ENCODE measurements around the gene CAMK4.

The CAMK4 gene

DNA sequence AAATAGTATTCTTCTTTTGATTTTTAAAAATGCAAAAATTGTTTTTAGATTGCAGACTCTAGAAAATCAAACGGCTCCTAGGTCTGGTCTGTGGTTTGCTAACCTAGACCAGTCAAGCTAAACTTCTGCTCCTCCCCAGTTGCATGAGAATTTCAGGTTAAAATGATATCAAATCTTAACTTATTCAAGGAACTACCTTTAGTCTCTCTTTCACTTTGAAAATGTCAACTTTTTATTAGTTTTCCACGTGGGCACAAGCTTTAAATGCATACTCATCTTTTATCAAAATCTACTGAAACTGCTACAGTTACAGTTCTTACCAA lies 8.8 kb downstream of the CAMK4 start (continued):
- TF ChIP-seq, protein P1, sequence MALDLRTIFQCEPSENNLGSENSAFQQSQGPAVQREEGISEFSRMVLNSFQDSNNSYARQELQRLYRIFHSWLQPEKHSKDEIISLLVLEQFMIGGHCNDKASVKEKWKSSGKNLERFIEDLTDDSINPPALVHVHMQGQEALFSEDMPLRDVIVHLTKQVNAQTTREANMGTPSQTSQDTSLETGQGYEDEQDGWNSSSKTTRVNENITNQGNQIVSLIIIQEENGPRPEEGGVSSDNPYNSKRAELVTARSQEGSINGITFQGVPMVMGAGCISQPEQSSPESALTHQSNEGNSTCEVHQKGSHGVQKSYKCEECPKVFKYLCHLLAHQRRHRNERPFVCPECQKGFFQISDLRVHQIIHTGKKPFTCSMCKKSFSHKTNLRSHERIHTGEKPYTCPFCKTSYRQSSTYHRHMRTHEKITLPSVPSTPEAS (tag by site-specific recombination; IDR thresholded peaks at IDR 0.05): no peak
- TF ChIP-seq ZNF501 (tag by site-specific recombination; IDR thresholded peaks at IDR 0.05): no peak
- TF ChIP-seq BCL11A (tag by site-specific recombination; IDR thresholded peaks at IDR 0.05; ENCODE audit: low read depth): no peak
- no peak for TF ChIP-seq ZNF423 (tag by site-specific recombination; IDR thresholded peaks at IDR 0.05)
- TF ChIP-seq ZNF324 (tag by site-specific recombination; IDR thresholded peaks at IDR 0.05): no peak
- TF ChIP-seq, protein P2, sequence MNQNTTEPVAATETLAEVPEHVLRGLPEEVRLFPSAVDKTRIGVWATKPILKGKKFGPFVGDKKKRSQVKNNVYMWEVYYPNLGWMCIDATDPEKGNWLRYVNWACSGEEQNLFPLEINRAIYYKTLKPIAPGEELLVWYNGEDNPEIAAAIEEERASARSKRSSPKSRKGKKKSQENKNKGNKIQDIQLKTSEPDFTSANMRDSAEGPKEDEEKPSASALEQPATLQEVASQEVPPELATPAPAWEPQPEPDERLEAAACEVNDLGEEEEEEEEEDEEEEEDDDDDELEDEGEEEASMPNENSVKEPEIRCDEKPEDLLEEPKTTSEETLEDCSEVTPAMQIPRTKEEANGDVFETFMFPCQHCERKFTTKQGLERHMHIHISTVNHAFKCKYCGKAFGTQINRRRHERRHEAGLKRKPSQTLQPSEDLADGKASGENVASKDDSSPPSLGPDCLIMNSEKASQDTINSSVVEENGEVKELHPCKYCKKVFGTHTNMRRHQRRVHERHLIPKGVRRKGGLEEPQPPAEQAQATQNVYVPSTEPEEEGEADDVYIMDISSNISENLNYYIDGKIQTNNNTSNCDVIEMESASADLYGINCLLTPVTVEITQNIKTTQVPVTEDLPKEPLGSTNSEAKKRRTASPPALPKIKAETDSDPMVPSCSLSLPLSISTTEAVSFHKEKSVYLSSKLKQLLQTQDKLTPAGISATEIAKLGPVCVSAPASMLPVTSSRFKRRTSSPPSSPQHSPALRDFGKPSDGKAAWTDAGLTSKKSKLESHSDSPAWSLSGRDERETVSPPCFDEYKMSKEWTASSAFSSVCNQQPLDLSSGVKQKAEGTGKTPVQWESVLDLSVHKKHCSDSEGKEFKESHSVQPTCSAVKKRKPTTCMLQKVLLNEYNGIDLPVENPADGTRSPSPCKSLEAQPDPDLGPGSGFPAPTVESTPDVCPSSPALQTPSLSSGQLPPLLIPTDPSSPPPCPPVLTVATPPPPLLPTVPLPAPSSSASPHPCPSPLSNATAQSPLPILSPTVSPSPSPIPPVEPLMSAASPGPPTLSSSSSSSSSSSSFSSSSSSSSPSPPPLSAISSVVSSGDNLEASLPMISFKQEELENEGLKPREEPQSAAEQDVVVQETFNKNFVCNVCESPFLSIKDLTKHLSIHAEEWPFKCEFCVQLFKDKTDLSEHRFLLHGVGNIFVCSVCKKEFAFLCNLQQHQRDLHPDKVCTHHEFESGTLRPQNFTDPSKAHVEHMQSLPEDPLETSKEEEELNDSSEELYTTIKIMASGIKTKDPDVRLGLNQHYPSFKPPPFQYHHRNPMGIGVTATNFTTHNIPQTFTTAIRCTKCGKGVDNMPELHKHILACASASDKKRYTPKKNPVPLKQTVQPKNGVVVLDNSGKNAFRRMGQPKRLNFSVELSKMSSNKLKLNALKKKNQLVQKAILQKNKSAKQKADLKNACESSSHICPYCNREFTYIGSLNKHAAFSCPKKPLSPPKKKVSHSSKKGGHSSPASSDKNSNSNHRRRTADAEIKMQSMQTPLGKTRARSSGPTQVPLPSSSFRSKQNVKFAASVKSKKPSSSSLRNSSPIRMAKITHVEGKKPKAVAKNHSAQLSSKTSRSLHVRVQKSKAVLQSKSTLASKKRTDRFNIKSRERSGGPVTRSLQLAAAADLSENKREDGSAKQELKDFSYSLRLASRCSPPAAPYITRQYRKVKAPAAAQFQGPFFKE (tag by site-specific recombination; IDR thresholded peaks at IDR 0.05; ENCODE audit: borderline replicate concordance): no peak

DNA sequence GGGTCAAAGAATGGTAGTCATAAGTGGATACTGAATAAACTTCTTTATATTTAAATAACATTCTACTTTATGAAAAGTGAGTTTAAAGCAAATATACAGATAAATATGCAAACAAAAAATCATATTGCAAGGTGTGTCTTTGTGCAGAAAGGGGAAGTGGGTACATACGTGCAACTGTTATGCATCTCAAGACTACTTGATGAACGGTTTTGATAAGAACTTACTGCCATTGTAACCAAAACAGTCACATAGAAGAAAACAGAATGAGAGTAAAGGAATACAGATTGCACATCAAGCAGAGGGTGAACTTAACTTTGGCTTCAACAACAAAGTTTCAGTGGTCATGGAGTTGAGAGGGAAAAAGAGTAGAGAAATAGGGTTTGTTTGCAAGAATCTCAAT lies 9.9 kb downstream of the CAMK4 start:
- CTCF ChIA-PET: no interaction called here
- no peak overlapping the region for H3K27ac ChIP-seq (ENCODE audit: extremely low read depth, low read depth, low read length)
- POLR2A ChIA-PET: no interaction called here
- H3K4me3 ChIP-seq (ENCODE audit: low read depth, low read length): no peak overlapping the region
- H3K9me3 ChIP-seq (ENCODE audit: control insufficient read depth, insufficient read depth, low read depth, low read length): no peaks in the 10 kb centered on the region
- no peaks in the 10 kb centered on the region for H3K36me3 ChIP-seq (ENCODE audit: control insufficient read depth in 2 of 2, insufficient read depth in 1 of 2, low read length in 2 of 2)
- H3K4me1 ChIP-seq (ENCODE audit: control insufficient read depth, insufficient read depth, low read length): no peaks in the 10 kb centered on the region
- no peak for TF ChIP-seq ZNF561 (tag by site-specific recombination; IDR thresholded peaks at IDR 0.05; ENCODE audit: borderline replicate concordance)
- no peak for TF ChIP-seq ZNF48 (tag by site-specific recombination; IDR thresholded peaks at IDR 0.05)
- no peak for TF ChIP-seq ZSCAN23 (tag by site-specific recombination; IDR thresholded peaks at IDR 0.05)
- no peak for TF ChIP-seq ZNF660 (tag by site-specific recombination; IDR thresholded peaks at IDR 0.05)
- no peak for TF ChIP-seq ZNF302 (tag by site-specific recombination; IDR thresholded peaks at IDR 0.05; ENCODE audit: low read depth)
- TF ChIP-seq ZNF785 (tag by site-specific recombination; IDR thresholded peaks at IDR 0.05): no peak
- TF ChIP-seq GLI2 (tag by site-specific recombination; IDR thresholded peaks at IDR 0.05; ENCODE audit: borderline replicate concordance, low read depth): no peak
- TF ChIP-seq, protein P3, sequence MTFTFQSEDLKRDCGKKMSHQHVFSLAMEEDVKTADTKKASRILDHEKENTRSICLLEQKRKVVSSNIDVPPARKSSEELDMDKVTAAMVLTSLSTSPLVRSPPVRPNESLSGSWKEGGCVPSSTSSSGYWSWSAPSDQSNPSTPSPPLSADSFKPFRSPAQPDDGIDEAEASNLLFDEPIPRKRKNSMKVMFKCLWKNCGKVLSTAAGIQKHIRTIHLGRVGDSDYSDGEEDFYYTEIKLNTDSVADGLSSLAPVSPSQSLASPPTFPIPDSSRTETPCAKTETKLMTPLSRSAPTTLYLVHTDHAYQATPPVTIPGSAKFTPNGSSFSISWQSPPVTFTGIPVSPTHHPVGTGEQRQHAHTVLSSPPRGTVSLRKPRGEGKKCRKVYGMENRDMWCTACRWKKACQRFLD (tag by site-specific recombination; IDR thresholded peaks at IDR 0.05): no peak
- no peak for TF ChIP-seq SP2 (tag by site-specific recombination; IDR thresholded peaks at IDR 0.05)
- TF ChIP-seq ZFP69B (tag by site-specific recombination; IDR thresholded peaks at IDR 0.05): no peak
- TF ChIP-seq, protein P4, sequence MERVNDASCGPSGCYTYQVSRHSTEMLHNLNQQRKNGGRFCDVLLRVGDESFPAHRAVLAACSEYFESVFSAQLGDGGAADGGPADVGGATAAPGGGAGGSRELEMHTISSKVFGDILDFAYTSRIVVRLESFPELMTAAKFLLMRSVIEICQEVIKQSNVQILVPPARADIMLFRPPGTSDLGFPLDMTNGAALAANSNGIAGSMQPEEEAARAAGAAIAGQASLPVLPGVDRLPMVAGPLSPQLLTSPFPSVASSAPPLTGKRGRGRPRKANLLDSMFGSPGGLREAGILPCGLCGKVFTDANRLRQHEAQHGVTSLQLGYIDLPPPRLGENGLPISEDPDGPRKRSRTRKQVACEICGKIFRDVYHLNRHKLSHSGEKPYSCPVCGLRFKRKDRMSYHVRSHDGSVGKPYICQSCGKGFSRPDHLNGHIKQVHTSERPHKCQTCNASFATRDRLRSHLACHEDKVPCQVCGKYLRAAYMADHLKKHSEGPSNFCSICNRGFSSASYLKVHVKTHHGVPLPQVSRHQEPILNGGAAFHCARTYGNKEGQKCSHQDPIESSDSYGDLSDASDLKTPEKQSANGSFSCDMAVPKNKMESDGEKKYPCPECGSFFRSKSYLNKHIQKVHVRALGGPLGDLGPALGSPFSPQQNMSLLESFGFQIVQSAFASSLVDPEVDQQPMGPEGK (tag by site-specific recombination; IDR thresholded peaks at IDR 0.05): no peak
- TF ChIP-seq ZNF433 (tag by site-specific recombination; IDR thresholded peaks at IDR 0.05; ENCODE audit: low read depth): no peak
- TF ChIP-seq MZF1 (tag by site-specific recombination; IDR thresholded peaks at IDR 0.05; ENCODE audit: borderline replicate concordance): no peak
- no peak for TF ChIP-seq PRDM1 (tag by site-specific recombination; IDR thresholded peaks at IDR 0.05)
- TF ChIP-seq ZNF664 (tag by site-specific recombination; IDR thresholded peaks at IDR 0.05): no peak
- no peak for TF ChIP-seq ZNF157 (tag by site-specific recombination; IDR thresholded peaks at IDR 0.05)
- TF ChIP-seq ZNF585B (tag by site-specific recombination; IDR thresholded peaks at IDR 0.05): no peak
- TF ChIP-seq, protein P5, sequence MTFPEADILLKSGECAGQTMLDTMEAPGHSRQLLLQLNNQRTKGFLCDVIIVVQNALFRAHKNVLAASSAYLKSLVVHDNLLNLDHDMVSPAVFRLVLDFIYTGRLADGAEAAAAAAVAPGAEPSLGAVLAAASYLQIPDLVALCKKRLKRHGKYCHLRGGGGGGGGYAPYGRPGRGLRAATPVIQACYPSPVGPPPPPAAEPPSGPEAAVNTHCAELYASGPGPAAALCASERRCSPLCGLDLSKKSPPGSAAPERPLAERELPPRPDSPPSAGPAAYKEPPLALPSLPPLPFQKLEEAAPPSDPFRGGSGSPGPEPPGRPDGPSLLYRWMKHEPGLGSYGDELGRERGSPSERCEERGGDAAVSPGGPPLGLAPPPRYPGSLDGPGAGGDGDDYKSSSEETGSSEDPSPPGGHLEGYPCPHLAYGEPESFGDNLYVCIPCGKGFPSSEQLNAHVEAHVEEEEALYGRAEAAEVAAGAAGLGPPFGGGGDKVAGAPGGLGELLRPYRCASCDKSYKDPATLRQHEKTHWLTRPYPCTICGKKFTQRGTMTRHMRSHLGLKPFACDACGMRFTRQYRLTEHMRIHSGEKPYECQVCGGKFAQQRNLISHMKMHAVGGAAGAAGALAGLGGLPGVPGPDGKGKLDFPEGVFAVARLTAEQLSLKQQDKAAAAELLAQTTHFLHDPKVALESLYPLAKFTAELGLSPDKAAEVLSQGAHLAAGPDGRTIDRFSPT (tag by site-specific recombination; IDR thresholded peaks at IDR 0.05): no peak
- TF ChIP-seq ZNF16 (tag by site-specific recombination; IDR thresholded peaks at IDR 0.05; ENCODE audit: low read depth): no peak

All from HEK293 (cell line).